Measurements from ENCODE around the gene EIF4EBP3.
"Not testable (repeated sequence)": the region's sequence is repeated elsewhere in the genome, so short reads cannot be mapped to it uniquely, and the experiment has no call there.

The EIF4EBP3 gene

DNA sequence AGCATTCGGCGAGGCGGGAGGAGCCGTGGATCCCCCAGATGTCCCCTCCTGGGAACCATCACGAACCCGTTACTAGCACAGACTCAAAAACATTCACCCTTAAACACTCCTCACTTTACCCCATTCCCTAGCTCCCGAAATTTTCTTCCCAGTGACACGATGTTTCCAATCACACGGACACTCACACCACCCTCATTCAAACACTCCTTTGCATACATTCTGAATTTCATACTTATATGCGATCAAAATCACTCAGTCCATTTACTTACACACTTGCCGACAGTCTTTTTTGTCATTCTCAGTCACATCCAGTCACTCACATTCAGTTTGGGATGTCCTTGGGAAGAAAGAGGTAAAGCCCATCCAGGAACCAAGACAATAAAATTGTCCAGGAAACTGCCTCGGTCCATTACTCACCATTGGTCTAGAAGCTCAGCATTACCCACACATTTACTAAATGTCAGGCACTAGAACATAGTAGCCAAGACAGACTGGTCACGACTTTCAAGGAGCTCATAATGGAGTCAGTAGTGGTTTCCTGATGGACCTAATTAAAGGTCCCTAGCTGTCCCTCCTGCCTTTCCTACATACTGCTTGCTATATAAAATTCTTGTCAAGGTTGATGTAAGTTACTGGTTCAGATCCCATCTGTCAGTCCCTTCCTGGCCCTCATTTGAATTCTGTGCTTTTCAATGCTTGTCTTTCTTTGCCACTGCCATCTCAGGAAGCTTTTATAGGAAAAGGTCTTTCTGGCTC is 17.7 kb downstream of the EIF4EBP3 start:
- no peaks in the 10 kb centered on the region for H3K27me3 Mint-ChIP-seq
- peak overlapping the region; percentile 98 for H3K27ac Mint-ChIP-seq
- peak overlapping the region; percentile 92 for H3K4me3 Mint-ChIP-seq
- peaks cover 18% of the 10 kb centered on the region for H3K36me3 Mint-ChIP-seq
- H3K4me1 Mint-ChIP-seq, result peaks cover 63% of the 10 kb centered on the region
- H3K9me3 Mint-ChIP-seq, result no peaks in the 10 kb centered on the region

DNA sequence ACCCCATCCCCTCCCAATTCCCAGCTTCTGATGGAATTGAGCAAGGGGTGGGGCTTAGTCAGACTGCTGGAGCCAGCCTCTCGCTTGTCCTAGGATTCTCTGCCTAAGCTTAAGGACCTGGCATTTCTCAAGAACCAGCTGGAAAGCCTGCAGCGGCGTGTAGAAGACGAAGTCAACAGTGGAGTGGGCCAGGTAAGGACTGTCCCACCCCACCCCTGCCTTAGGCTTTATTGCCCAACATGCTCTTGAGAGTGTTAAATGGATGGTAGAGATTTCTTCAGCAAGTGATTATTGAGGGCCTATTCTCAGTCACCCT is 18.3 kb downstream of the EIF4EBP3 start:
- Mint-ChIP-seq H3K4me1 (peaks cover 67% of the 10 kb centered on the region), H3K4me3 (peak overlapping the region; percentile 92), H3K9me3 (no peaks in the 10 kb centered on the region), H3K36me3 (peaks cover 18% of the 10 kb centered on the region), H3K27ac (peak overlapping the region; percentile 98), H3K27me3 (no peaks in the 10 kb centered on the region)

DNA sequence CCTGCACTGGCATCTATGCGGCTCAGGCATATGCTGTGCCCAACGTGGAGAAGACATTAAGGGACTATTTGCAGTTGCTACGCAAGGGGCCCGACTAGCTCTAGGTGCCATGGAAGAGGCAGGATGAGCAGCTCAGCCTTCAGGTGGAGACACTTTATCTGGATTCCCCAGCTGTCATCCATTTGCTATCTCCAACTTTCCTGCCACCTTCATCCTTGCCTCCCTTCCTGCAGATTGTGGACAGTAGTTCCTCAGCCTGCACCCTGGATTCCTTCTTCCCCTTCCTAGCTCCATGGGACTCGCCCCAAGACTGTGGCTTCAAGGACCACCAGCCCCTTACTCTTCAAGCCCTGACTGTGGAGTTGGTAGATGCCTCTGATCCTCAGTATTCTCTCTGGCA is 19.2 kb downstream of the EIF4EBP3 start:
- H3K9me3 Mint-ChIP-seq, result no peaks in the 10 kb centered on the region
- peak overlapping the region; percentile 57 for H3K4me3 Mint-ChIP-seq
- peak overlapping the region; percentile 35 for H3K27ac Mint-ChIP-seq
- no peaks in the 10 kb centered on the region for H3K27me3 Mint-ChIP-seq
- H3K4me1 Mint-ChIP-seq, result peaks cover 64% of the 10 kb centered on the region
- peaks cover 22% of the 10 kb centered on the region for H3K36me3 Mint-ChIP-seq

DNA sequence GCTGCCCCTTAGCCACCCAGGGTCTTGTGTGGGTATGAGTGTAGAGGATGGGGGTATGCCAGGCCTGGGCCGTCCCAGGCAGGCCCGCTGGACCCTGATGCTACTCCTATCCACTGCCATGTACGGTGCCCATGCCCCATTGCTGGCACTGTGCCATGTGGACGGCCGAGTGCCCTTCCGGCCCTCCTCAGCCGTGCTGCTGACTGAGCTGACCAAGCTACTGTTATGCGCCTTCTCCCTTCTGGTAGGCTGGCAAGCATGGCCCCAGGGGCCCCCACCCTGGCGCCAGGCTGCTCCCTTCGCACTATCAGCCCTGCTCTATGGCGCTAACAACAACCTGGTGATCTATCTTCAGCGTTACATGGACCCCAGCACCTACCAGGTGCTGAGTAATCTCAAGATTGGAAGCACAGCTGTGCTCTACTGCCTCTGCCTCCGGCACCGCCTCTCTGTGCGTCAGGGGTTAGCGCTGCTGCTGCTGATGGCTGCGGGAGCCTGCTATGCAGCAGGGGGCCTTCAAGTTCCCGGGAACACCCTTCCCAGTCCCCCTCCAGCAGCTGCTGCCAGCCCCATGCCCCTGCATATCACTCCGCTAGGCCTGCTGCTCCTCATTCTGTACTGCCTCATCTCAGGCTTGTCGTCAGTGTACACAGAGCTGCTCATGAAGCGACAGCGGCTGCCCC is 19.8 kb downstream of the EIF4EBP3 start:
- H3K27ac Mint-ChIP-seq, result peak overlapping the region; percentile 41
- peaks cover 23% of the 10 kb centered on the region for H3K36me3 Mint-ChIP-seq
- H3K4me3 Mint-ChIP-seq, result peak overlapping the region; percentile 47
- no peaks in the 10 kb centered on the region for H3K9me3 Mint-ChIP-seq
- peaks cover 64% of the 10 kb centered on the region for H3K4me1 Mint-ChIP-seq
- no peaks in the 10 kb centered on the region for H3K27me3 Mint-ChIP-seq

DNA sequence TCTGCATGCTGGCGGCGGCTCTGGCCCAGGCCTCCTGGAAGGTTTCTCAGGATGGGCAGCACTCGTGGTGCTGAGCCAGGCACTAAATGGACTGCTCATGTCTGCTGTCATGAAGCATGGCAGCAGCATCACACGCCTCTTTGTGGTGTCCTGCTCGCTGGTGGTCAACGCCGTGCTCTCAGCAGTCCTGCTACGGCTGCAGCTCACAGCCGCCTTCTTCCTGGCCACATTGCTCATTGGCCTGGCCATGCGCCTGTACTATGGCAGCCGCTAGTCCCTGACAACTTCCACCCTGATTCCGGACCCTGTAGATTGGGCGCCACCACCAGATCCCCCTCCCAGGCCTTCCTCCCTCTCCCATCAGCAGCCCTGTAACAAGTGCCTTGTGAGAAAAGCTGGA is 20.4 kb downstream of the EIF4EBP3 start:
- Mint-ChIP-seq H3K4me1 (peaks cover 59% of the 10 kb centered on the region), H3K27me3 (no peaks in the 10 kb centered on the region), H3K36me3 (peaks cover 23% of the 10 kb centered on the region), H3K4me3 (peak overlapping the region; percentile 42), H3K27ac (peak overlapping the region; percentile 35), H3K9me3 (no peaks in the 10 kb centered on the region)

DNA sequence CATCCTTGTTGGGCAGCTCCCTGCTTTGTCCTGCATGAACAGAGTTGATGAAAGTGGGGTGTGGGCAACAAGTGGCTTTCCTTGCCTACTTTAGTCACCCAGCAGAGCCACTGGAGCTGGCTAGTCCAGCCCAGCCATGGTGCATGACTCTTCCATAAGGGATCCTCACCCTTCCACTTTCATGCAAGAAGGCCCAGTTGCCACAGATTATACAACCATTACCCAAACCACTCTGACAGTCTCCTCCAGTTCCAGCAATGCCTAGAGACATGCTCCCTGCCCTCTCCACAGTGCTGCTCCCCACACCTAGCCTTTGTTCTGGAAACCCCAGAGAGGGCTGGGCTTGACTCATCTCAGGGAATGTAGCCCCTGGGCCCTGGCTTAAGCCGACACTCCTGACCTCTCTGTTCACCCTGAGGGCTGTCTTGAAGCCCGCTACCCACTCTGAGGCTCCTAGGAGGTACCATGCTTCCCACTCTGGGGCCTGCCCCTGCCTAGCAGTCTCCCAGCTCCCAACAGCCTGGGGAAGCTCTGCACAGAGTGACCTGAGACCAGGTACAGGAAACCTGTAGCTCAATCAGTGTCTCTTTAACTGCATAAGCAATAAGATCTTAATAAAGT is 21.1 kb downstream of the EIF4EBP3 start:
- no peaks in the 10 kb centered on the region for H3K27me3 Mint-ChIP-seq
- H3K27ac Mint-ChIP-seq, result peak overlapping the region; percentile 95
- H3K4me1 Mint-ChIP-seq, result peaks cover 54% of the 10 kb centered on the region
- peak overlapping the region; percentile 82 for H3K4me3 Mint-ChIP-seq
- H3K36me3 Mint-ChIP-seq, result peaks cover 23% of the 10 kb centered on the region
- H3K9me3 Mint-ChIP-seq, result no peaks in the 10 kb centered on the region

DNA sequence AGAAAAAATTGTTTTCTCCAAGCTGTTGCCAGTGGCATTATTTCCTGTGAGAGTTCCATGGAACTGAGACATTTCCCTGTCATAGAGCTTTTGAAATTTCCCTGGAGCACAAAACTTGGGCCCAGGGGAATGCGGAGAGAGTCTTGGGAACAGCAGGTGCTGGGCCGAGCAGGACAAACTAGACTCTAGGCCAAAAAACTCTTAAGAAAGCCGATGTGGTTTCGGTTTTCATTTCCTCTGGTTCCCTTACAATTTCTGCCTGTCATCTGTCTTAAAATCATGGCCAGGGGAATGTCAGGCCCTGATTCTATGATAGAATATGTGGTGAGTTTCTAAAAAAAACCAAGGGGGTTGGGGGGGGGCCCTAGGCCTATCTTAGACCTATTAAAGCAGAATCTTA is 21.7 kb downstream of the EIF4EBP3 start:
- Mint-ChIP-seq H3K4me3 (peak overlapping the region; percentile 82), H3K27me3 (no peaks in the 10 kb centered on the region), H3K4me1 (peaks cover 54% of the 10 kb centered on the region), H3K27ac (peak overlapping the region; percentile 95), H3K36me3 (peaks cover 23% of the 10 kb centered on the region), H3K9me3 (no peaks in the 10 kb centered on the region)

DNA sequence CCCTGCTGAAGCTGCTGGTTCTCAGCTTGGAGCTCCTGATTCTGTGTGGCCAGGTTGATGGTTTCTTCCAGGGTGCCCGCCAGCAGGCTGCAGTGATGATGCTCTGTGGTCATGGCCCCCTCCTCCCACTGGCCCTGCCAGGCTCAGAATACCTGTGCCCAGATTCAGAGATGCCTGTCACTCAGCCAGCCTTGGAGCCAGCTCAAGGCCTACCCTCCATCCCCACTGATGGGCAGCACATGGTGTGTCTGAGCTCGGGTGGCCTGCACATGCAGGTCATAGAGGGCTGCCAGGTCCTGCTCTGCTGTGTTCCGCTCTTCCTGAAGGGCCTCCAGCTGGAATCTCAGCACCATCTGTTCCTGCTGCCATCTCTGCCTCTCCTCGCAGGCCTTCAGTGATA is 22.6 kb downstream of the EIF4EBP3 start:
- Mint-ChIP-seq H3K4me1 (peaks cover 54% of the 10 kb centered on the region), H3K4me3 (no peak overlapping the region), H3K36me3 (peaks cover 23% of the 10 kb centered on the region), H3K9me3 (no peaks in the 10 kb centered on the region), H3K27me3 (no peaks in the 10 kb centered on the region), H3K27ac (peak overlapping the region; percentile 85)

DNA sequence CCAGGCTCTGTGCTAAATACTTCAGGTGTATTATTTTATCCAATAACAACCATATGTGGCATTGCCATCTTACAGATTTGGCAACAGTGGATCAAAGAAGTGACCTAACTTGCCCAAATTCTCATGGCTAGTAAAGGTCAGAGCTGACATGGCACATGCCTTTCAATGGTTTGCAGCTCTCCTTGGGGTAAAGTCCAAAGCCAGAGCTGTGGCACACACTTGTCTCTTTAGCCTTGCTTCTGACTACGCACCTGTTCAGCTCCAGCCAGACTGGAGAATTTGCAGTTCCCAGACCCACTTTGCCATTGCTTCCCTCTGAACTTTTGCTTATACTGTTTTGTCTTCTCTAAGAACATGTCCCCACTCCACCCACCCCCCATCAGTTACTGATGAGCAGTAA is 23.0 kb downstream of the EIF4EBP3 start:
- H3K36me3 Mint-ChIP-seq, result peaks cover 23% of the 10 kb centered on the region
- H3K27me3 Mint-ChIP-seq, result no peaks in the 10 kb centered on the region
- no peak overlapping the region for H3K4me3 Mint-ChIP-seq
- no peaks in the 10 kb centered on the region for H3K9me3 Mint-ChIP-seq
- H3K27ac Mint-ChIP-seq, result peak overlapping the region; percentile 85
- H3K4me1 Mint-ChIP-seq, result peaks cover 54% of the 10 kb centered on the region

DNA sequence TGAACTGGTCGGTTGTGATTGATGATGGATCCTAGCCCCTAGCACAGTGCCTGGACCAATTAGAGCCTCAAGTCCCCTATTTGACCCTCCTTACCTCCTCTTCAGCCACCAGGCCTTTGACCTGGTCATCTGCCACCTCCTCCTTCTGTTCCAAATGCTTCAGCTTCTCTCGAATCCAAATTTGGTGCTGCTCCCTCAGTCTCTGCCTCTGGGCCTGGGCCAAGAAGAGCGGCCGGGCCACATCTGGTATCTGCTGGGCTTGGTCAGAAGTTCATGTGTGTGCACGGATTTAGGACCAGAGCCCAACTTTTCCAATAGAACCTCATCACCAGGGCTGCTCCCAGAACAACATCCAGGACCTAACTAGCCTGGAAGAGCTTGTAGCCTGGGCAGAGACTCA is 23.6 kb downstream of the EIF4EBP3 start:
- Mint-ChIP-seq H3K9me3 (no peaks in the 10 kb centered on the region), H3K27me3 (no peaks in the 10 kb centered on the region), H3K4me1 (peaks cover 51% of the 10 kb centered on the region), H3K4me3 (no peak overlapping the region), H3K36me3 (peaks cover 21% of the 10 kb centered on the region), H3K27ac (no peak overlapping the region)

DNA sequence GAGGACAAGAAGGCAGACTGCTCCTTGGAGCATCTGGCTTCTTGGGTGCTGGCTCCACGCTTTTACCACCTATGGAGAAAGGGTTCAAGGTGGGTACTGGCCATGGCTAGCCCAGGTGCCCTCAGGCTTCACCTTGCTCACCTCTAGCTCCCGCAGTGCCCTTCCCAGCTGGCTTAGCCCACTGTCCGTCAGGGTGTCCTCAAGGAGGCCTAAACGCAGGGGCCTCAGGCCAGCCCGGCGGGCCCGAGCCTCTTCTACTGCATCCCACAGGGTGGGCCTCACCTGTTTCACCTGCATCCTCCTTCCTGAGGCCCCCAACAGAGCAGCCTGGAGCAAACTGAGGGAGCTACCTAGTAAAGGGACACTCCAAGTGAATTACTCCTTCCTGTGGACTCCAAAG is 26.2 kb downstream of the EIF4EBP3 start:
- Mint-ChIP-seq H3K9me3 (no peaks in the 10 kb centered on the region), H3K4me1 (peaks cover 38% of the 10 kb centered on the region), H3K27me3 (no peaks in the 10 kb centered on the region), H3K36me3 (peaks cover 6% of the 10 kb centered on the region), H3K27ac (no peak overlapping the region), H3K4me3 (no peak overlapping the region)

DNA sequence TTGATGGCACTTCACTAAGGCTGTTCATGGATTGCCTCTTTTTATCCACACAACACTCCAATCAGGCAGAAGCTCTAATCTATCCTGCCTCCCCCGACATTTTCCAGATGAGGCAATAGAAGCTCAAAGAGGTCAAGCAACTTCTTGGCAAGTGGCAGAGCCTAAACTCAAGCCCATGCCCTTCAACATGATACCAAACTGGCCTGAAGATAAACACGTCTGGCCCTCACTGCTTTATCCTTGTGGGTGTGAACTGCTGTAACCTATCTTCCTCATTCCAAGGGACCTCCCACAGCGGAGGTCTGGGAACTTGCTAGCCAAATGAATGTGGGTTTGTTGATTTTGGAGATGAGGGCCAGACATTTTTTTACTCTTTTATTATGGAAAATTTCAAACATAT is 26.7 kb downstream of the EIF4EBP3 start:
- H3K27ac Mint-ChIP-seq, result no peak overlapping the region
- peaks cover 5% of the 10 kb centered on the region for H3K36me3 Mint-ChIP-seq
- peaks cover 33% of the 10 kb centered on the region for H3K4me1 Mint-ChIP-seq
- H3K4me3 Mint-ChIP-seq, result no peak overlapping the region
- H3K27me3 Mint-ChIP-seq, result no peaks in the 10 kb centered on the region
- H3K9me3 Mint-ChIP-seq, result no peaks in the 10 kb centered on the region

DNA sequence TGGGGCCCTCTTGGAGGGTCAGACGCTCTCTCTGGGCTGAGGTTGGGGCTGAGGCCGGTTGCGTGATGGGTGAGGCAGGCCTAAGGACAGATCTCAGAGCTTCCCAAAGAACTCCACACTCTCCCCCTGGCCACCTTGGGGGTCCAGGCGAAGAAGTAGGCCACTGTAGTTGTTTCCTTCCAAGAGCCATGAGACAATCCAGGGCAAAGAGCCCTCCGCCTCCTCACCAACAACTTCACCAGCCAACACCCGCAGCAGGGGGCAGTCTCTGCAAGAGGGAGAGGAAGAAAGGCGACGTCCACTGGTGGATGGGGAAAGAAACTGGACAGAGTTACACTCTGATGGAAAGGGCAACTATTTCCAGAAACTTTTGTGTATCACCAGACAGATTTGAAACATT is 27.8 kb downstream of the EIF4EBP3 start:
- H3K4me1 Mint-ChIP-seq, result peaks cover 22% of the 10 kb centered on the region
- H3K36me3 Mint-ChIP-seq, result peaks cover 5% of the 10 kb centered on the region
- no peaks in the 10 kb centered on the region for H3K9me3 Mint-ChIP-seq
- H3K4me3 Mint-ChIP-seq, result no peak overlapping the region
- H3K27ac Mint-ChIP-seq, result no peak overlapping the region
- H3K27me3 Mint-ChIP-seq, result no peaks in the 10 kb centered on the region

DNA sequence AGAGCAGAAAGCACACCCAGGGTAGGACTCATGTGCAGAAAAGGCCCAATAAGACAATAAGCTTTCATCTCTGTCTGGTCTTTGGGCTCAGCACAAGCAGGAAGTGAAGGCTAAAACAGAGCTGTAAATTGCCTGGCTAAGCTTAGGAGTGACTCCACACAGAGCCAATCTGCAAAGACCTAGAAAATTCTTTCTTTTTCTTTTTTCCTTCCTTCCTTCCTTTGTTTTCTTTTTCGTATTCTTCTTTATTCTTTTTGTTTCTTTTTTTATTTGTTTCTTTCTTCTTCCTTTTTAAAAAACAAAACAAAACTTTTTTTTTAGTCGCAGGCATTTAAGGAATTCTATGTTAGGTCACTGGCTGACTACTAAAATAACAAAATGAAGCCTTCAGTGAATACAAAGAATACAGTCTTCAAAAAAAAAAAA is 29.3 kb downstream of the EIF4EBP3 start:
- H3K4me3 Mint-ChIP-seq, result no peak overlapping the region
- no peaks in the 10 kb centered on the region for H3K27me3 Mint-ChIP-seq
- H3K36me3 Mint-ChIP-seq, result no peaks in the 10 kb centered on the region
- H3K9me3 Mint-ChIP-seq, result no peaks in the 10 kb centered on the region
- H3K27ac Mint-ChIP-seq, result no peak overlapping the region
- H3K4me1 Mint-ChIP-seq, result peaks cover 14% of the 10 kb centered on the region

DNA sequence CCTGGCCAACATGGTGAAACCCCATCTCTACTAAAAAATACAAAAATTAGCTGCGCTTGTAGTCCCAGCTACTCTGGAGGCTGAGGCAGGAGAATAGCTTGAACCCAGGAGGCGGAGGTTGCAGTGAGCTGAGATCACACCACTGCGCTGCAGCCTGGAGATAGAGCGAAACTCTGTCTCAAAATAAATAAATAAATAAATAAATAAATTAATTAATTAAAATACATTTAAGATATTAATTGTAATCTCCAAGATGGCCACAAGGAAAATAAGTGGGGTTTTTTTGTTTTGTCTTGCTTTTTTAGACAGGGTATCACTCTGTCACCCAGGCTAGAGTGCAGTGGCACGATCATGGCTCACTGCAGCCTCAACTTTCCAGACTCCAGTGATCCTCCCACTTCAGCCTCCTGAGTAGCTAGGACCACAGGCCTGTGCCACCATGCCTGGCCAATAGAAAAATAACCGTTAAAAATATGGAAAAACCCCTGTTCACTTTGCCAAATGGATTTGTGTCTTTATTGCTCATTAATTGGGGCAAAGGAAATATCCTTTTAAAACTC is 31.8 kb downstream of the EIF4EBP3 start:
- H3K36me3 Mint-ChIP-seq, H3K27ac Mint-ChIP-seq, H3K9me3 Mint-ChIP-seq, H3K27me3 Mint-ChIP-seq, H3K4me3 Mint-ChIP-seq: not testable (repeated sequence)
- peaks cover 14% of the 10 kb centered on the region for H3K4me1 Mint-ChIP-seq

DNA sequence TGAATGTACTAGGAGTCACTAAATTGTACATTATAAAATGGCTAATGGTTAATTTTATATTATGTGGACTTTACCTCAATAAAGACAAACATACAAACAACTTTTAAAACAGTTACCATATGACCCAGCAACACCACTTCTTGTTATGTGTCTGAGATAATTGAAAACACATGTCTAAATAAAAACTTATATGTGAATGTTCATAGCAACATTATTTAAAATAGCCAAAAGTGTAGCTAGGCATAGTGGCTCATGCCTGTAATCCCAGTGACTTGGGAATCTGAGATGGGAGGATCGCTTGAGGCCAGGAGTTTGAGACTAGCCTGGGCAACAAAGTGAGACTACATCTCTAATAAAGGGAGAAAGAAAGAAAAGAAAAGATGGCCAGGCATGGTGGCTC is 40.0 kb downstream of the EIF4EBP3 start:
- H3K27me3 Mint-ChIP-seq, result peaks cover 2% of the 10 kb centered on the region
- no peaks in the 10 kb centered on the region for H3K36me3 Mint-ChIP-seq
- no peaks in the 10 kb centered on the region for H3K9me3 Mint-ChIP-seq
- no peak overlapping the region for H3K4me3 Mint-ChIP-seq
- no peaks in the 10 kb centered on the region for H3K4me1 Mint-ChIP-seq
- no peak overlapping the region for H3K27ac Mint-ChIP-seq
